Vagina (tissue), 2 donors: ENCODE data around the gene UBE2E2. TPM values are rescaled to one million over a fixed set of nuclear protein-coding genes. Genes with fewer than 3 reads are reported as not detected.

Experiments
- DNase-seq, 2 donors: peaks; one replicate each; pipeline ENCODE4 v3.0.0-alpha.2; 2017; ENCODE audit errors: extremely low spot score in 2 of 2
- H3K27ac ChIP-seq: fragments of 200-600 bp; sonication (generic); one replicate; pipeline ENCODE4 v1.5.1; 2019
- H3K27me3 ChIP-seq: fragments of 200-600 bp; sonication (generic); one replicate; pipeline ENCODE4 v1.5.1; 2019
- H3K36me3 ChIP-seq, 2 donors: fragments of 200-600 bp; sonication (generic); one replicate each; pipeline ENCODE4 v1.5.1; 2017 to 2019
- H3K4me1 ChIP-seq: fragments of 200-600 bp; sonication (generic); one replicate; pipeline ENCODE4 v1.5.1; 2019
- H3K4me3 ChIP-seq, 2 donors: fragments of 200-600 bp; sonication (generic); 1 replicate in 1 of 2; 2 replicates in 1 of 2; pipeline ENCODE4 v1.5.1; 2016 to 2019
- H3K9me3 ChIP-seq: fragments of 200-600 bp; sonication (generic); one replicate; pipeline ENCODE4 v1.5.1; 2019
- POLR2A ChIP-seq, 2 donors: fragments of 450-650 bp; IDR thresholded peaks; one replicate each; pipeline ENCODE4 v1.6.1; 2017; ENCODE audit warnings: antibody characterized with exemption in 2 of 2, mild to moderate bottlenecking in 2 of 2, moderate library complexity in 2 of 2
- POLR2AphosphoS5 ChIP-seq, 2 donors: sonication (generic); formaldehyde crosslinking; IDR thresholded peaks; one replicate each; pipeline ENCODE4 v1.9.0; 2017; ENCODE audit warnings: antibody characterized with exemption in 2 of 2, mild to moderate bottlenecking in 2 of 2, low read depth in 1 of 2; ENCODE audit not compliant: insufficient read depth in 1 of 2
- intact Hi-C: fragments of 100-400 bp; cut with DNase I; formaldehyde crosslinking; loops from one replicate; pipeline ENCODE4 v1.15.1; 2023
- total RNA-seq: library from RNA; depleted of rRNA; stranded (reverse); fragments of >200 nt; gene quantifications from one replicate; pipeline ENCODE4 v1.2.3, GENCODE V29; 2016
- TF ChIP-seq, protein P1 (sequence below), 3 experiments: fragments of 450-650 bp in 2 of 3; fragments of 200-600 bp in 1 of 3; sonication (generic) in 1 of 3; IDR thresholded peaks; one replicate each; pipeline ENCODE4 v1.5.1; 2017 to 2019; ENCODE audit warnings: antibody characterized with exemption in 3 of 3, mild to moderate bottlenecking in 2 of 3, moderate library complexity in 2 of 3

UBE2E2 gene
- total RNA-seq, 1 donor from 2014 or later, result 31.2 TPM

DNA sequence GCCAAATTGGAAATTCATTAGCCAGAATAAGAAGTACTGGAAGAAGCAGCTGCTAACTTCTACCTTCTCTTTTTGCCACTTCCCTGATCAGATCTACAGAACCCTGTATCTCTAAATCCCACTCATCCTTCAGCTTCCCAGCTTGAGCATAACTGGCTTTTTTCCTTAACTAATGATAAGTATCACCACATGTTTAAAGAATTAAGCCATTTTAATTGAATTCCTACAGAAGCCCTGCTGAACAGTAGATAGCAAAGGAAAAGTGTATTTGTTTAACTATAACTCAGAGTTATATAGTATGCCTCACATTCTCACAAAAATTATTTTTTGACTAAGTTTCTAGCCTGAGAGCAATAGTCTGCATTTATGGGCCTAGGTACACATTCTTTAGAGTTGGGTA is 262.4 kb downstream of the UBE2E2 start:
- Histone ChIP-seq H3K36me3 (no peaks in the 10 kb centered on the region), H3K4me1 (no peaks in the 10 kb centered on the region), H3K9me3 (no peaks in the 10 kb centered on the region), H3K27ac (no peak overlapping the region), H3K4me3 (no peak overlapping the region), H3K27me3 (no peaks in the 10 kb centered on the region)
- TF ChIP-seq, protein P1, sequence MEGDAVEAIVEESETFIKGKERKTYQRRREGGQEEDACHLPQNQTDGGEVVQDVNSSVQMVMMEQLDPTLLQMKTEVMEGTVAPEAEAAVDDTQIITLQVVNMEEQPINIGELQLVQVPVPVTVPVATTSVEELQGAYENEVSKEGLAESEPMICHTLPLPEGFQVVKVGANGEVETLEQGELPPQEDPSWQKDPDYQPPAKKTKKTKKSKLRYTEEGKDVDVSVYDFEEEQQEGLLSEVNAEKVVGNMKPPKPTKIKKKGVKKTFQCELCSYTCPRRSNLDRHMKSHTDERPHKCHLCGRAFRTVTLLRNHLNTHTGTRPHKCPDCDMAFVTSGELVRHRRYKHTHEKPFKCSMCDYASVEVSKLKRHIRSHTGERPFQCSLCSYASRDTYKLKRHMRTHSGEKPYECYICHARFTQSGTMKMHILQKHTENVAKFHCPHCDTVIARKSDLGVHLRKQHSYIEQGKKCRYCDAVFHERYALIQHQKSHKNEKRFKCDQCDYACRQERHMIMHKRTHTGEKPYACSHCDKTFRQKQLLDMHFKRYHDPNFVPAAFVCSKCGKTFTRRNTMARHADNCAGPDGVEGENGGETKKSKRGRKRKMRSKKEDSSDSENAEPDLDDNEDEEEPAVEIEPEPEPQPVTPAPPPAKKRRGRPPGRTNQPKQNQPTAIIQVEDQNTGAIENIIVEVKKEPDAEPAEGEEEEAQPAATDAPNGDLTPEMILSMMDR (IDR thresholded peaks at IDR 0.05), result no peak
- TF ChIP-seq POLR2A (IDR thresholded peaks at IDR 0.05), result no peak
- no peak for TF ChIP-seq POLR2AphosphoS5 (IDR thresholded peaks at IDR 0.05; ENCODE audit: insufficient read depth in 1 of 2, low read depth in 1 of 2)
- DNase-seq, result no peak
- intact Hi-C loops, result no loop called here

DNA sequence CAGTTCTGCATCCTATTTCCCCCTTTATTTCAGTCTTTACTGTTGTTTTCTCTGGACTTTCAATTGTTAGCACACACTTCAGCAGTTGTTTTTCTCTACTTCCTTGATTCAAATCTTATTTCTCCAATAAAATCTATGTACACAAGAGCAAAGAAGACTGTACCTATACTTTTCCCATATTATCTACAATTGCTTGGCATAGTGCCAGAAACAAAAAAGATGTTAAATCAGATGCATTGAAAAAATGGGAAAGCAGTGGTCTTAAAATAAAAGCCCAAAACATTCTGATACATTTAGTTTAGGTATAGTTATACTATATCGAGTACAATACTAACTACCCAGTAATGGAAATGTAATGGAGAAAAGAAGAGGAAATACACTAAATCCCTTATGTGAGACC is 265.1 kb downstream of the UBE2E2 start:
- H3K9me3 ChIP-seq, result no peaks in the 10 kb centered on the region
- intact Hi-C loops, result no loop called here
- TF ChIP-seq POLR2AphosphoS5 (IDR thresholded peaks at IDR 0.05; ENCODE audit: insufficient read depth in 1 of 2, low read depth in 1 of 2), result no peak
- TF ChIP-seq, protein P1 (IDR thresholded peaks at IDR 0.05), result no peak
- no peak for TF ChIP-seq POLR2A (IDR thresholded peaks at IDR 0.05)

DNA sequence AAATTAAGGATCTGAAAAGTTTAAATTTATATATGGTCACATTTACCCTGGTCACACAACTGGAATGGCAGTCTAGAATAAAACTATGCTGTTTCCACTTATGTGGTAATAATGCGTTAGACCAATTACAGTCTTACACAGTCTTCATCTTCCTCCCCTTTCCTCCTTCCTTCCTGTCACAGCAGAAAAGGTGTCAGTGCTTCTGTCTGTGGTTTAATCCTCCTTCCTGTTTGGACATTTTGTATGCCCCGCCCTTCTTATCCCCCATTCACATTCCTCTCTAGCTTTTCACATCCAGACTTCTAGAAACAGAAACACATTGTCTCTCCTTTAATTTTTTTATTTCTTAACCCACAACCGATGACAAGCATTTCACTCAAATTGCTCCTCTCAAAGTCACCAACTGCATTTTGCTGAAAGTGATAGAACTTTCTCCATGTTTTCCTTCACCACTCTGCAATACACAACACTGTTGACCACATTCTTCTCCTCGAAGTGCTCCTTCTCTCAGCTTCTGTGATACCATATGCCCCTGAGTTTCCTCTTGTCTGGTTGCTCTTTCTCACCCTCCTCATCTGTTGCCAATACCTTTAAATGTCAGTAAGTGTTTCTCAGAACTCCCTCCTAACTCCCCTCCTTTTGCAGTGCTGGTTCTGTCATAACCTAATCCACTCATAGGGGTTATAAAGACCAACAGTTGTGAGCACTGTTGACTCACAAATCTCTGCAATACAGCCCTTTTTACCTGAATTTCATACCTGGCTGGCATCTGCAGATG is 271.6 kb downstream of the UBE2E2 start:
- Histone ChIP-seq H3K27me3 (no peaks in the 10 kb centered on the region), H3K4me3 (no peak overlapping the region), H3K27ac (no peak overlapping the region), H3K4me1 (no peaks in the 10 kb centered on the region), H3K36me3 (no peaks in the 10 kb centered on the region), H3K9me3 (no peaks in the 10 kb centered on the region)
- no peak for TF ChIP-seq POLR2AphosphoS5 (IDR thresholded peaks at IDR 0.05; ENCODE audit: insufficient read depth in 1 of 2, low read depth in 1 of 2)
- TF ChIP-seq POLR2A (IDR thresholded peaks at IDR 0.05), result no peak
- TF ChIP-seq, protein P1 (IDR thresholded peaks at IDR 0.05), result no peak
- intact Hi-C loops, result no loop called here
- no peak for DNase-seq

More for the DNA sequence above, 265.1 kb downstream of the UBE2E2 start:
- Histone ChIP-seq H3K27me3 (no peaks in the 10 kb centered on the region), H3K36me3 (no peaks in the 10 kb centered on the region), H3K4me1 (no peaks in the 10 kb centered on the region), H3K27ac (no peak overlapping the region), H3K4me3 (no peak overlapping the region)
- DNase-seq, result no peak

DNA sequence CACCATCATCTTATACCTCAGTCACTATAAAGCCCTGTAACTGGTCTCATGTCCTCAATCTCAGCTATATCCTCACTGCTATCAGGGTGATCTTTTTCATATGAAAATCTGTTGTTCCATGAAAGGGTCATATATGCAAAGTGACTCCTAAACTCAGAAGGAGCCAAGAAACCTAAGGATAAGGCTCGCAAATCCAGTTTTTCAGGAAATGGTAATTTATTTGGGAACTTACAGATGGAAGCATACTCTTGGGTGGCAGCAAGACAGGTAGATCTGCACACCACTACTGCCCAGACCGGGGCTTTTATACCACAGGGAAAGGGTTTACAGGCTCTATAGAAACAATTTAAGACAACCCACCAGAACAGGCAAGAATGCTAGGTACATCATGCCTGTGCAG is 272.3 kb downstream of the UBE2E2 start:
- Histone ChIP-seq H3K4me3 (no peak overlapping the region), H3K27me3 (no peaks in the 10 kb centered on the region), H3K9me3 (no peaks in the 10 kb centered on the region), H3K4me1 (no peaks in the 10 kb centered on the region), H3K27ac (no peak overlapping the region), H3K36me3 (no peaks in the 10 kb centered on the region)
- DNase-seq, result no peak
- intact Hi-C loops, result no loop called here
- TF ChIP-seq POLR2A (IDR thresholded peaks at IDR 0.05) (no peak), POLR2AphosphoS5 (IDR thresholded peaks at IDR 0.05; ENCODE audit: insufficient read depth in 1 of 2, low read depth in 1 of 2) (no peak)
- TF ChIP-seq, protein P1 (IDR thresholded peaks at IDR 0.05), result no peak

DNA sequence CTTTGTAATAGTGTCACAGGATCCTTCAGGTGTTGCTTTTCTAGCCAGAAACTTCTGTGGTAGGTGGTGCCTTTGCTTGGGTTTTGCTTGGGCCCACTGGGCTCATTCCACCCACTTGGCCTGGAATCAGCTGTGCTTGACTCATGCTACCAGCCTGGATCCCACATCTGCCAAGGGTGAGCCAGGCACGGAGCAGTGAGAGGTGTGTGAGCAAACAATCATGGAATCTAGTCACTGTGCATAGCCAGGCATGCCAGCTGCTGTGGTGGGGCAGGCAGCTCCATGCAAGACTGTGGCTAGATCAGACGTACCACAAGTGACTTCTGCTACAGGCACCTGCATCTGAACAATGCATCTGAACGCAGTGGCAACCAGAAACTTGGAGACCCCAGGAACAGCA is 275.9 kb downstream of the UBE2E2 start:
- peaks cover 6% of the 10 kb centered on the region for H3K4me1 ChIP-seq
- H3K27me3 ChIP-seq, result no peaks in the 10 kb centered on the region
- intact Hi-C loops, result no loop called here
- H3K4me3 ChIP-seq, result no peak overlapping the region
- H3K36me3 ChIP-seq, result no peaks in the 10 kb centered on the region
- DNase-seq, result no peak
- H3K27ac ChIP-seq, result no peak overlapping the region
- TF ChIP-seq POLR2AphosphoS5 (IDR thresholded peaks at IDR 0.05; ENCODE audit: insufficient read depth in 1 of 2, low read depth in 1 of 2) (no peak), POLR2A (IDR thresholded peaks at IDR 0.05) (no peak)
- no peaks in the 10 kb centered on the region for H3K9me3 ChIP-seq
